GM10847 (cell line): ENCODE results near the gene ANKRD11.

Source experiments
- POLR2A ChIP-seq: IDR thresholded peaks from 2 replicates; pipeline ENCODE4 v1.6.1; 2011; ENCODE audit not compliant: insufficient read length; ENCODE audit errors: extremely low read depth

ANKRD11 gene

DNA sequence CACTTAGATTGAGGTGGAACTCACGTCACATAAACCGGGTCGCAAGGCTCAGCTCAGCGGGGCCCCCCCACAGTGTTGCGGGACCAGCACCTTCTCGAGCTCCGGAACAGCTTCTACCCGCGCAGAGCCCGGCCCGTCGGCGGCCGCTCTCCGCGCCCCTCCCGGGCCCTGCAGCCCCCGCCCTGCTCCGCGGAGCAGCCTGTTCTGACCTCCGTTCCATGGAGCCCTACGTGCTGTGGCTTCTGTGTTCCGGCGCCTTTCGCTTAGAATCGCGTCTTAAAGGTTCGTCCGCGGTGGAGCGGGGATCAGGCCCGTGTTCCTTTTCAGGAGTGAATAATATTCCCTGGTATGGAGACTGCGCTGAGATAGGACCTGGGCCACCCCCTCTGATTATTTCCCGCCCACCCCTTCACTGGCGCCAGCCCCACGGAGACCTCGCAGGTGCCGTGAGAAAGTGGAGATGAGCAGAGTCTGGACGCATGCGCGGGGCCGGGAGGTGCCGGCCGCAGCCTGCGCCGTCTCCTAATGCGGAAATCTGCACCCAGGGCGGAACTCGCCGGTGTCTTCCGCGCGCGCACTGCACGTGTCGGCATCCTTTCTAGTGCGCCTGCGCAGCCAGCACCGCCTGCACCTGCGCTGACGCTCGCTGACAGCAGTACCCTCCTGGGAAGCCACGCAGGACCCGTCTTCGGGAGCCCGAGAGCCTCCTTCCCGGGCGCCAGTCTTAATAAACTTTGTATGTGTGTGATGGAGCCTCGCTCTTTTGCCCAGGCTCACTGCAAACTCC lies 242.0 kb downstream of the ANKRD11 start:
- no peak for TF ChIP-seq POLR2A

DNA sequence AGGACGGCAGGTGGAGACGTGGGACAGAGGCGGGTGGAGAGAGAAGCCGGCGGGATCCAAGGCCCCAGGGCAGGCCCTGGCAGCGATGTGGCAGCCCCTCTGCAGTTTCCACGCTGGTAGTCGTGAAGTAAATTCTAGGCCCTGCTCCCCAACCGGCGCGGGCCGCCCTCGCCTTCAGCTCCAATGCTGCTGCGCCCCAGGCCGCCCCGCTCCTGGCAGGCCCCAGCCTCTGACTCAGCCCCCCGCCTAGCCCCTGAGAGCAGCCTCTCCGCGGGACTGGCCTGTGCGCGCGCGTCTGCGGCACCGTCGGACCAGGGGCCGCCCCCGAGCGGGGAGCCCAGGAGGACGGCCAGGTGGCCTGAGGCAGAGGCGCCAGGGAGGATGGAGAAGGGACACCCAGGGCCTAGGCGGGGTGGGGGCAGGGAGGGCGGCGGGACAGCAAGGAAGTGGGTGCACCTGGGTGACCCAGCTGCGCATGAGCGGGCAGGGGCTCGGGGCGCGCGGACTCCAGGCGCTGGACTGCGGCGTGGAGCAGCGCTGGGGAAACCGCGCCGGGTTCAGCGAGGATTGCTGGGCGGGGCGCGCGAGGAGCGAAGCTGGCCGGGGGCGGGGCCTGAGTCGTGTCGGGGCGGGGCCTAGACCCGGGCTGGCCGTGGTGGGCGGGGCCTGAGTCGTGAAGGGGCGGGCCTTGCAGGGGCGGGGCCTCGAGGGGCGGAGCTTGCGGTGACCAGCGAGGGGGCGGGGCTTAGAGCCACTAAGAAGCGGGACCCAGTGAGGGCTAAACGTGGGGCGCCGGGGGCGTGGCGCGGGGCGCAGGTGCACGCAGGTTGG lies 243.2 kb downstream of the ANKRD11 start:
- no peak for TF ChIP-seq POLR2A

GRCh38 chr16:89246383-89246902 lies 243.9 kb downstream of the ANKRD11 start:
- TF ChIP-seq POLR2A = no peak

DNA sequence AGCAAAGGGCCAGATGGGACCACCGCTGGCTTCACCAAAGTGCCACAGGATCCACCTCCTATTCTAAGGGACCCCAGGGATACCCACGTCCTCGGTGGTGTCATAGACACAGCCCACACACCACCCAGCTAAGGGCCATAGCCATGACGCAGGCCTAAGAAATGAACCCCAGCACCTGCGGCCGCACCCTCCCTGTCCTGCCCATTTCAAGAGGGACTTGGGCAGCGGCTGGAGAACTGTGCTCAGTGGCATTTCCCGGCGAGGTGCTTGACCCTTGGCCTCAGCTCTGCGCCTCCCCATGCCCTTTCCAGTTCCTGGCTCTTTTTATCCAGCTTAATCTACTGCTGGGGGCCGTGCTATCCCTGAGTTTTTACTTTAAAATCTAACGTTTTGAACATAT lies 245.6 kb downstream of the ANKRD11 start:
- no peak for TF ChIP-seq POLR2A

- no peak for TF ChIP-seq POLR2A
Measured at GRCh38 chr16:89243664-89244063, 246.7 kb downstream of the ANKRD11 start.

DNA sequence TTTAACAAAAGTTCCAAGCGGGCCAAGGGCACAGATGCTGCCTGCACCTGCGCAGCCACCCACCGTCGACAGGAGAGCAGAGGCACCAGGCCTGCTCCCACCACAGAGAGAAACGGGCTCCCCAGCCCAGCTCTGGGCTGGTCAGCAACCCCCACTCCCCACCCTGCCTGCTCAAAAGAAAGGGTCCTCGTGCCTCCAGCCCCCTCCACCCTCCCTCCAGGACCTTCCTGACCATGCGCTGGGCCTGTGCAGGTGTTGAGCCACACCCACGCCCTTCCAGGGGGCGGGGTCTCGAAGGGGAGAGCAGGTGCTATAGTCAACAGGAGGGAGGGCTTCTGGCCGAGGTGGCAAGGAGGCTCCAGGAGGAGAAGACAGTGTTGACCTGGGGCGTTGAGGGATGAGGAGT lies 247.6 kb downstream of the ANKRD11 start:
- TF ChIP-seq POLR2A = no peak

DNA sequence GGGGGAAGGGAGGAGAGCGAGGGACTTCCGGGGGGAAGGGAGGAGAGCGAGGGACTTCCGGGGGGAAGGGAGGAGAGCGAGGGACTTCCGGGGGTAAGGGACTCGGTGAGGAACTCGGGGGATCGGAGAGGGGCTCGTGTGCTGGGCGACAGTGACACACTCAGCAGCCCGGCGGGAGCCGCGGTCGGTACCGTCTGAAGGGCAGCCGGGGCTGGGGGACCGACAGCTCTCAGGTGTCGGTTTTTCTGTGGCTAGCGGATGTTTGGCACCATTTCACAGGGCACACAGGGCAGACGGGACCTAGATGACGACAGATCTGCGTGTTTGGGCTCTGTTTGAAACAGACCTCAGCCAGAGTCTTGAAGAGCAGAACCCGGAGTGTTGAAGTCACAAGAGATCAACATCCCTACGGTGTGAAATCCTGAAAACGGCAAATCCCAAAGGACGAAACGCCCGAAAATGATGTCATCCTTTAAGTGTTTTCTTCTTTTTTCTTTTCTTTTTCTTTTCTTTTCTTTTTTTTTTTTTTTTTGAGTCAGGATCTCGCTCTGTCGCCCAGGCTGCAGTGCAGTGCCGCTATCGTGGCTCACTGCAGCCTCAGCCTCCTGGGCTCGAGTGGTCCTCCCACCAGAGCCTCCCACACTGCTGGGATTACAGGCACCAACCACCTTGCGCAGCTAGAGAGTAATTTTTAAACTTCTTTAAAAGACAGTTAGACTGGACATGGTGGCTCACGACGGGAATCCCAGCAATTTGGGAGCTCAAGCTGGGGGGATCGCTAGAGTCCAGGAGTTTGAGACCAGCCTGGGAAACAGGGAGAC lies 249.0 kb downstream of the ANKRD11 start:
- TF ChIP-seq POLR2A = peak; percentile 92

GRCh38 chr16:89237733-89238132 lies 252.6 kb downstream of the ANKRD11 start:
- TF ChIP-seq POLR2A = no peak

GRCh38 chr16:89233678-89234490 lies 256.5 kb downstream of the ANKRD11 start:
- TF ChIP-seq POLR2A = no peak

- TF ChIP-seq POLR2A = no peak
Measured at GRCh38 chr16:89232107-89232506, 258.3 kb downstream of the ANKRD11 start.

DNA sequence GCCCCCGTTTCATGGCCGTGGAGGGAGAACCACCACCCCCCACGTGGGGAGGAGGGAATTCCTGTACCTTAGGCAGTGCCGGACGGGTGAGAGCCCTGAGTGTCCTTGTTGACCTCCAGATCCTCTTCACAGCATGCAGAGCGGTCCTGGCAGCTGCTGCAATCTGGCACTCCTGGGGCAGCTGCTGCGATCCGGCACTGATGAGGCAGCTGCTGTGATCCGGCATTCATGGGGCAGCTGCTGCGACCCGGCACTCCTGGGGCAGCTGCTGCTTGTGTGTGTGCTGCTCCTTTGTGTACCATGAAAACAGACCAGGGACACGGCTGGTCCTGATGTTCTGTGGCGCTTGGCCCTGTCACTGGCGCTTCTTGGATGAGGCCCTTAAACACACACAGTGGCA lies 260.1 kb downstream of the ANKRD11 start:
- no peak for TF ChIP-seq POLR2A

DNA sequence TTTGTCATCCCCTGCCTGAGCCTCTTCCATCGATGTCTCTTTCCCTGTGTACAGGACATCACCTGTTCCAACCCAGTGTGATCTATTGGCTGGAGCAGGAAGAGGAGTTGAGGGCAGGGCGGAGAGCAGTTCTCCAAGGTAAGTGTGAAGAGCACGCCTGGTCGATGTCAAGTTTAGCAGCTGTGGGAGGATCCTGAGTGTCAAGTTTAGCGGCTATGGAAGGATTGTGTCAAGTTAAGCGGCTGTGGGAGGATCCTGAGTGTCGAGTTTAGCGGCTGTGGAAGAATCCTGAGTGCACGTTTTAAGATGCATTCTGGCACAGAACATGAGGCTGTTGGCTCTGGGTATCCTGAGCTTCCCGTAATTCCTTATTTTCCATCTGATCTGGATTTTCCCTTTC lies 265.7 kb downstream of the ANKRD11 start:
- TF ChIP-seq POLR2A = no peak

DNA sequence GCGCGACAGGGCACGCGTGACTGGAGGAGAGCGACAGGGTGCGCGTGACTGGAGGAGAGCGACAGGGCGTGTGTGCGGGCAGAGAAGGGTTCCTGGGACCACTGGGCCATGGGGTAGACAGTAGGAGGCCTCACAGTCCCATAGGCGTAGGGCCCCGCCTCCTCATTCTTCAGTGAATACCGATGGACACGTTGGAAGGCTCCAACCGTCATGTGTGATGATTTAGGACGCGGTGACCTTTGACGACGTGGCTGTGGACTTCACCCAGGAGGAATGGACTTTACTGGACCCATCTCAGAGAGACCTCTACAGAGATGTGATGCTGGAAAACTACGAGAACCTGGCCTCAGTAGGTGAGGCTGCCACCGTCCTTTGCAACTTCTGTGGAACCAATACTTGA lies 267.4 kb downstream of the ANKRD11 start:
- no peak for TF ChIP-seq POLR2A

- no peak for TF ChIP-seq POLR2A
Measured at GRCh38 chr16:89221604-89222003, 268.8 kb downstream of the ANKRD11 start.
